Measurements from ENCODE around the gene MCRIP1. TPM values are rescaled to one million over a fixed set of nuclear protein-coding genes. Genes with fewer than 3 reads are reported as not detected.

MCRIP1 gene
- polyA plus RNA-seq, 1 donor = 119 TPM

GRCh38 chr17:81803728-81804558, 29.1 kb downstream of the MCRIP1 start, which contains the start of gene GCGR:
TSS of gene GCGR (plus strand) at chr17:81804150. CDS start at chr17:81809019, 4,869 bp downstream.
- no peak for DNase-seq (ENCODE audit: low read depth)

- no peak for DNase-seq (ENCODE audit: low read depth)
Observed at GRCh38 chr17:81802856-81803643, 30.0 kb downstream of the MCRIP1 start.

GRCh38 chr17:81802048-81802758, 30.9 kb downstream of the MCRIP1 start:
- no peak for DNase-seq (ENCODE audit: low read depth)

GRCh38 chr17:81801327-81801726, 31.8 kb downstream of the MCRIP1 start:
- no peak for DNase-seq (ENCODE audit: low read depth)

- no peak for DNase-seq (ENCODE audit: low read depth)
Observed at GRCh38 chr17:81794509-81794908, 38.6 kb downstream of the MCRIP1 start.

GRCh38 chr17:81794074-81794476, 39.0 kb downstream of the MCRIP1 start:
- DNase-seq (ENCODE audit: low read depth) = no peak

- DNase-seq (ENCODE audit: low read depth) = no peak
Observed at GRCh38 chr17:81792675-81793615, 40.1 kb downstream of the MCRIP1 start.

Other genes with a start within 250 kb of the MCRIP1 start
- gene NPLOC4, start 196.2 kb downstream of the MCRIP1 start, polyA plus RNA-seq (ENCODE audit: insufficient read length) = 57.9 TPM
- gene TSPAN10, start 196.1 kb downstream of the MCRIP1 start, polyA plus RNA-seq (ENCODE audit: insufficient read length) = 1.2 TPM
- 3.9 TPM for gene PDE6G, start 176.7 kb downstream of the MCRIP1 start, polyA plus RNA-seq (ENCODE audit: insufficient read length)
- 9.4 TPM for gene OXLD1, start 166.7 kb downstream of the MCRIP1 start, polyA plus RNA-seq (ENCODE audit: insufficient read length)
- gene CCDC137, start 166.6 kb downstream of the MCRIP1 start, polyA plus RNA-seq (ENCODE audit: insufficient read length) = 14.8 TPM
- 28.2 TPM for gene ARL16, start 149.5 kb downstream of the MCRIP1 start, polyA plus RNA-seq (ENCODE audit: insufficient read length)
- 48.1 TPM for gene HGS, start 149.3 kb downstream of the MCRIP1 start, polyA plus RNA-seq (ENCODE audit: insufficient read length)
- 54.9 TPM for gene MRPL12, start 129.9 kb downstream of the MCRIP1 start, polyA plus RNA-seq (ENCODE audit: insufficient read length)
- gene SLC25A10, start 121.0 kb downstream of the MCRIP1 start, polyA plus RNA-seq (ENCODE audit: insufficient read length) = 3.5 TPM
- gene GCGR, start 29.1 kb downstream of the MCRIP1 start, polyA plus RNA-seq (ENCODE audit: insufficient read length) = not detected
- 90.6 TPM for gene PPP1R27, start 1.8 kb upstream of the MCRIP1 start, polyA plus RNA-seq (ENCODE audit: insufficient read length)
- gene P4HB, start 27.2 kb upstream of the MCRIP1 start, polyA plus RNA-seq (ENCODE audit: insufficient read length) = 412 TPM
- 160 TPM for gene ARHGDIA, start 38.0 kb upstream of the MCRIP1 start, polyA plus RNA-seq (ENCODE audit: insufficient read length)
- 53.9 TPM for gene ALYREF, start 58.3 kb upstream of the MCRIP1 start, polyA plus RNA-seq (ENCODE audit: insufficient read length)
- 105 TPM for gene ANAPC11, start 58.4 kb upstream of the MCRIP1 start, polyA plus RNA-seq (ENCODE audit: insufficient read length)
- 0.42 TPM for gene NPB, start 68.9 kb upstream of the MCRIP1 start, polyA plus RNA-seq (ENCODE audit: insufficient read length)
- gene PCYT2, start 78.1 kb upstream of the MCRIP1 start, polyA plus RNA-seq (ENCODE audit: insufficient read length) = 9.6 TPM
- 7.7 TPM for gene SIRT7, start 84.9 kb upstream of the MCRIP1 start, polyA plus RNA-seq (ENCODE audit: insufficient read length)
- 16.3 TPM for gene MAFG, start 94.4 kb upstream of the MCRIP1 start, polyA plus RNA-seq (ENCODE audit: insufficient read length)
- 59.5 TPM for gene PYCR1, start 104.0 kb upstream of the MCRIP1 start, polyA plus RNA-seq (ENCODE audit: insufficient read length)
- gene MYADML2, start 113.9 kb upstream of the MCRIP1 start, polyA plus RNA-seq (ENCODE audit: insufficient read length) = 43.6 TPM
- gene NOTUM, start 127.9 kb upstream of the MCRIP1 start, polyA plus RNA-seq (ENCODE audit: insufficient read length) = 4.9 TPM
- 22.2 TPM for gene ASPSCR1, start 144.3 kb upstream of the MCRIP1 start, polyA plus RNA-seq (ENCODE audit: insufficient read length)
- gene CENPX, start 189.6 kb upstream of the MCRIP1 start, polyA plus RNA-seq (ENCODE audit: insufficient read length) = 28.6 TPM
- 8.4 TPM for gene LRRC45, start 190.0 kb upstream of the MCRIP1 start, polyA plus RNA-seq (ENCODE audit: insufficient read length)
- 6.0 TPM for gene RAC3, start 198.4 kb upstream of the MCRIP1 start, polyA plus RNA-seq (ENCODE audit: insufficient read length)
- gene DCXR, start 204.4 kb upstream of the MCRIP1 start, polyA plus RNA-seq (ENCODE audit: insufficient read length) = 32.8 TPM
- 31.0 TPM for gene RFNG, start 218.5 kb upstream of the MCRIP1 start, polyA plus RNA-seq (ENCODE audit: insufficient read length)
- gene GPS1, start 218.6 kb upstream of the MCRIP1 start, polyA plus RNA-seq (ENCODE audit: insufficient read length) = 69.4 TPM
- gene DUS1L, start 232.5 kb upstream of the MCRIP1 start, polyA plus RNA-seq (ENCODE audit: insufficient read length) = 60.1 TPM